Stimulated activated CD4-positive, alpha-beta T cell treated with anti-CD3 and anti-CD28 coated beads, Interleukin-1b, Interleukin-23, amount 100 ng/mL, for 4 hours (primary cell): ENCODE measurements around the gene WFDC1.

Experiments
- DNase-seq, 2 donors: peaks; one replicate each; pipeline ENCODE4 v3.0.0-alpha.2; 2020; ENCODE audit warnings: low read depth in 2 of 2

WFDC1 gene, protein sequence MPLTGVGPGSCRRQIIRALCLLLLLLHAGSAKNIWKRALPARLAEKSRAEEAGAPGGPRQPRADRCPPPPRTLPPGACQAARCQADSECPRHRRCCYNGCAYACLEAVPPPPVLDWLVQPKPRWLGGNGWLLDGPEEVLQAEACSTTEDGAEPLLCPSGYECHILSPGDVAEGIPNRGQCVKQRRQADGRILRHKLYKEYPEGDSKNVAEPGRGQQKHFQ

GRCh38 chr16:84294531-84295142 is at the start of gene WFDC1:
Gene WFDC1 (plus strand): TSS chr16:84294878. CDS start chr16:84294972, 94 bp downstream.
- DNase-seq: no peak

DNA sequence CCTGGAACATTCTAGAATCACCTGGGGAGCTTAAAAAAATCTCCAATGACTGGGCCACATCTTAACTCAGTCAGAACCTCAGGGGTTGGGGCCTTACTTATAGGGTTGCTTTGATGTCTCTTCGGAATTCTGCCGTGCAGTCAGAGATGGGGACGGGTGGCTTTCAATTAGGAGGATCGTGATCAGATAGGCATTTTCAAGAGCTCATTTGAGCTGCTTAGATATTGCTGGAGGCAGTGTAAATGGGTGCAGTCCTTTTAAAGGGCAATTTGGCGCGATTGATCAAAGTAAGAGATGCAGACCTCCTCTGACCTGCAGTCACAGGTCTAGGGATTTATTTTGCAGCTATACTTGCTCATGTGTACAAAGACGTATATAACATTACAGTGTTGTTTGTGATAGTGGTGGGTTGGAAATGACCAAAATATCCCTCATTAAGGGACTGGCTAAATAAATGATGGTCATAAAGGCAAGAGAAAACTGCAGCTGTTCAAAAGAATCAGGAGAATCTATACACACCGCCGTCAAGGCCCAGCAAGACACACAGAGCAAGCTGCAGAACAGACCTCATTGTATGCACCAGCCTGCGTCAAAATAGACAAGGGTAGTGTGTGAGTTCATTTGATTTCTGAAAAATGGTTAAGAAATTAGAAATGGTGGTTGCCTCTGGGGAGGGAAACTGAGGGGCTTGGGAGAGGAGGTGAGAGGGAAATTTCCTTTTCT is 48.6 kb upstream of the WFDC1 start:
- no peak for DNase-seq

- no peak for DNase-seq
Measured at GRCh38 chr16:84246679-84247077, 48.0 kb upstream of the WFDC1 start.

- no peak for DNase-seq
Measured at GRCh38 chr16:84247331-84247730, 47.3 kb upstream of the WFDC1 start.

DNA sequence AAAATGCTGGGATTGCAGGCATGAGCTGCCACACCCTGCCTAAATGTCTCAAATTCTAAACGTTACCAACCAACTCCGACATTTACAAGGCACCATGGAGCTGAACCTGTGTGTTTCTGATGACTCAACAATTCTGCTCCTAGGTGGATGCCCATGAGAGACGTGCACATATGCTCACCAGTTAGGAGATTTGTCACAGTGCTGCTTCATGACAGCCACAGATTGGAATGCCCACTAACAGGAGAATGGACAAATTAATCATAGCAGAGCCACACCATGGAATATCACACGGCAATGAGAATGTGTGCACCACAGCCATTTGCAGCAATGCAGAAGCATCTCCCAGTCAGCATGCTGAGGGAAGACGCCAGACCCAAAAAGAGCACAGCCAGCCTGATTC is 46.8 kb upstream of the WFDC1 start:
- no peak for DNase-seq

DNA sequence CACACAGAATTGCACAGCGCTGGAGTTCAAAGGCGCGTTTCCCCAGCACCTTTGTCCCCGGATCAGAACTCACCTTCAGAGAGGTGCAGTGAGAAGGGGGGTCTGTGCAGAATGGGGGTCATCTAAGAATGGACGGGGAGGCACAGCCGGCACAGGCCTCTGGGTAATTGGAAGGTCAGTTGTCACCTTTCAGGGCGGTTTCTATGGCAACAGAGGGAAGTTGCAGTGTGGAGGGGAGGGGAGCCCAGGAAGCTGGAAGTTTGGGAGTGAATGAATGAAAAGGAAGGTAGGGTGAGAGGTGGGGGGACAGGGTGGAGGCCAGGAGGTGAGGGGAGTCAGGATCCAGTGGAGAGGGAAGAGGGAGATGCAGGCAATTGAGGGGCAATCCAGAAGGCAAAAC is 42.5 kb upstream of the WFDC1 start:
- DNase-seq: no peak

DNA sequence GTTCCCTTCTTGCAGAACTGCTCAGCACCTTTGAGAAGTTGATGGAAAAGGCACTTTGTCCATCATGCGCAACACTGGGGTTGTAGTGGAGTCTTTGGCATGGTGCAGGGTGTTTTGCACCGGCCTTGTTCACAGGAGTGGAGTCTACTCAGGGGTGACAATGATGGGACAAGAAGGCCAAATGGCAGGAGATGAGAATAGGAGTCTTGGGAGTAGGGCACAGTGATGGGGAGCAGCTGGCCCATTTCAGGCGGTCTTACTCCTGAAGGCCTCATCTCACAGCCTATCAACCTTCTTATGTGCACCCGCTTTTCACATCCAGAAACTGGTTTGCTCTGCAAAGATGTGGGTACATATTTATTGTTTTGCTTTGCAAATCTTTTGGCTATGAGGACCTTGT is 41.5 kb upstream of the WFDC1 start:
- no peak for DNase-seq

- DNase-seq: no peak
Measured at GRCh38 chr16:84254062-84254461, 40.6 kb upstream of the WFDC1 start.

DNA sequence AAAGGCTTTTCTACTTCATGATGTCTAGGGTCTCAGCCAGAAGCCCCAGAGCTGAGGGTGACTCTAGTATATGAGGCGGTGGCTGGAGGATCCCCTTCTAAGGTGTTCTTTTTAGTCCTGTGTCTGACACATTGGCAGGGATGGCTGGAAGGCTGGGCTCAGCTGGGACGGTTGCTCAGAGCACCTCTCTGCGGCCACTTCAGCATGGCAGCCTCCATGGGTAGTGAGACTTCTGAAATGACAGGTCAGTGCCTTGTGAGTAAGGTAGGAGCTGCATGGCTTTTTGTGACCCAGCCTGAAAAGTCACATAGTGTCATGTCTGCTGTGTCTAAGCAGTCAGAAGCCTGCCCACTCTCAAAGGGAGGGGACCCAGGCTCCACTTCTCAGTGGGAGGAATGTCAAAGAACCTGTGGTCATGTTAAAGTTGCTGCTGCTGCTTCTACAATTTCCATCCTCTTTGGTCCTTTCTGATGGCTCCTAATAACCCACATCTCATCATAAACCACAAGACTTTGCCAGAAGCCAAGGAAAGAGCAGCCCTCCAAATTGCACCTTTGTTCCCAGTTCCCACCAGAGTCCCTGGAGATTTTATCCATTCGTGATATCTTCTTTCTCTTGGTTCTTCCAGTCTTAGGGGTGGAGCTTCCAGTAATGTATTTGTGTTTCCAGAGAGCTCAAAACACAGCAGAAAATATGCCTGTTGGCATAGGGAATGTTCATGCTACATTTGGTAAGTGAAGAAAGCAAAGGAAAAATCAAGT is 39.4 kb upstream of the WFDC1 start:
- no peak for DNase-seq

GRCh38 chr16:84258266-84258665 is 36.4 kb upstream of the WFDC1 start:
- DNase-seq: no peak

DNA sequence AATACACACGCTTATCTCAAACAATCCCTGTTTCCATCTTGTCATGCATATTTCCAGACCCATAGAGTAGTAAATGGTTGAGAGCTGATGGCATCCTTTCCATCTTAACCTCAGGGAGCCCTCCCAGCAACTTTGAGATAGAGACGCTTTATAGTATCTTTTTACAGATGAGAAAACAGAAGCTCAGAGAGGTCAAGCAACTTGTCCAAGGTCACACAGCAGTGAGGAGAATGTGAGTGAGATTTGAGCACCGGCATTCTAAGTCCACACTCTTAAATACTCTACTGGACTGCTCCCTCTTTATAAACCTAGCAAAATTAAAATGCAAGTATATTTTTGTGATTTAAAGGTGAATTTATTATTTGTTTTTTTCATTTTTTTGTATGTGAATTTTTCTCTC is 35.0 kb upstream of the WFDC1 start:
- DNase-seq: no peak

GRCh38 chr16:84260766-84261554 is 33.7 kb upstream of the WFDC1 start:
- DNase-seq: no peak

- DNase-seq: no peak
Measured at GRCh38 chr16:84262031-84262430, 32.6 kb upstream of the WFDC1 start.

- no peak for DNase-seq
Measured at GRCh38 chr16:84262939-84263338, 31.7 kb upstream of the WFDC1 start.

GRCh38 chr16:84266451-84266850 is 28.2 kb upstream of the WFDC1 start:
- DNase-seq: no peak

GRCh38 chr16:84267380-84267779 is 27.3 kb upstream of the WFDC1 start:
- DNase-seq: no peak

- DNase-seq: no peak
Measured at GRCh38 chr16:84268291-84269040, 26.2 kb upstream of the WFDC1 start.

- DNase-seq: no peak
Measured at GRCh38 chr16:84270071-84270470, 24.6 kb upstream of the WFDC1 start.

GRCh38 chr16:84270531-84270930 is 24.1 kb upstream of the WFDC1 start:
- no peak for DNase-seq

GRCh38 chr16:84271037-84271436 is 23.6 kb upstream of the WFDC1 start:
- DNase-seq: no peak

DNA sequence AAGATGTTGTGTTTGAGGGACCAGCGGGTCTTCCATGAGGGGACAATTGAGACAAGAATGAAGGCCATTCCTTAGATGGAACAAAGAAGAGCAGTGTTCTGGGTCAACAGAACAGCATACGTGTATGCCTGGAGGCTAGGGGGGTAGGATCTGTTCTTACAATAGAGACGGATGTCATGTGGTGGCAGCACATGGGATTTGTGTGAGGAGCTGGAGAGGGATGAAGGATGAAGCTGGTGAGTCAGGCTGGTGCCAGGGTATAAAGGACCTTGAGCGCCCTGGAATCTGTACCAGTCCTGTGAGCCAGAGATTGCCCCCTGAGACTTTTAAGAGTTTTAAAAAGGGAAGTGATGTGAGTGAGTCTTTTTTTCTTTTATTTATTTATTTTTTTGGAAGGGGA is 22.8 kb upstream of the WFDC1 start:
- no peak for DNase-seq
